Suprapubic skin (tissue), 4 donors: ENCODE data around the gene GHRHR. TPM values are rescaled to one million over a fixed set of nuclear protein-coding genes. Genes with fewer than 3 reads are reported as not detected.

Source experiments
- DNase-seq, 2 donors: peaks; one replicate each; pipeline ENCODE4 v3.0.0-alpha.2; 2019; ENCODE audit warnings: low spot score in 2 of 2
- H3K27ac ChIP-seq: fragments of 200-600 bp; sonication (generic); one replicate; pipeline ENCODE4 v1.5.1; 2019
- H3K27me3 ChIP-seq: fragments of 200-600 bp; sonication (generic); one replicate; pipeline ENCODE4 v1.5.1; 2019
- H3K36me3 ChIP-seq: fragments of 200-600 bp; sonication (generic); one replicate; pipeline ENCODE4 v1.5.1; 2019
- H3K4me1 ChIP-seq: fragments of 200-600 bp; sonication (generic); one replicate; pipeline ENCODE4 v1.5.1; 2019
- H3K4me3 ChIP-seq: fragments of 200-600 bp; sonication (generic); one replicate; pipeline ENCODE4 v1.5.1; 2019; ENCODE audit warnings: mild to moderate bottlenecking
- H3K9me3 ChIP-seq: fragments of 200-600 bp; sonication (generic); one replicate; pipeline ENCODE4 v1.5.1; 2019
- CTCF ChIP-seq, 2 donors: fragments of 200-600 bp in 1 of 2; fragments of 450-650 bp in 1 of 2; sonication (generic) in 1 of 2; IDR thresholded peaks; one replicate each; pipeline ENCODE4 v1.5.1; 2016 to 2019; ENCODE audit warnings: antibody characterized with exemption in 2 of 2, mild to moderate bottlenecking in 1 of 2, moderate library complexity in 1 of 2
- EP300 ChIP-seq: sonication (generic); formaldehyde crosslinking; IDR thresholded peaks from one replicate; pipeline ENCODE4 v1.6.1; 2017; ENCODE audit warnings: antibody characterized with exemption
- POLR2A ChIP-seq, 2 donors: fragments of 450-650 bp; IDR thresholded peaks; one replicate each; pipeline ENCODE4 v1.6.1; 2017; ENCODE audit warnings: antibody characterized with exemption in 2 of 2, mild to moderate bottlenecking in 2 of 2, moderate library complexity in 2 of 2
- POLR2AphosphoS5 ChIP-seq, 3 donors: sonication (generic); formaldehyde crosslinking; IDR thresholded peaks; one replicate each; pipeline ENCODE4 v1.6.1; 2017; ENCODE audit warnings: antibody characterized with exemption in 3 of 3
- WGBS: methylation state at CpG from one replicate; pipeline ENCODE4 v1.1.5; 2018; 5-methylcytosine and 5-hydroxymethylcytosine counted together
- total RNA-seq, 4 donors: library from RNA; depleted of rRNA; stranded (reverse); fragments of >200 nt; gene quantifications; one replicate each; pipeline ENCODE4 v1.1.0, GENCODE V29; 2016

Gene GHRHR
- total RNA-seq, 4 donors from 2014 or later, result 1.5 TPM; not detected in 3

- no peaks in the 10 kb centered on the region for H3K9me3 ChIP-seq
- no peaks in the 10 kb centered on the region for H3K36me3 ChIP-seq
- H3K27ac ChIP-seq, result no peak overlapping the region
- TF ChIP-seq POLR2AphosphoS5 (IDR thresholded peaks at IDR 0.05) (no peak), CTCF (IDR thresholded peaks at IDR 0.05) (no peak), POLR2A (IDR thresholded peaks at IDR 0.05) (no peak), EP300 (no peak)
- DNase-seq, result no peak
- no peak overlapping the region for H3K4me3 ChIP-seq
- peaks cover 18% of the 10 kb centered on the region for H3K4me1 ChIP-seq
- no peaks in the 10 kb centered on the region for H3K27me3 ChIP-seq
- 81% methylated on average over 7 of the region's 7 CpGs for WGBS
Measured at GRCh38 chr7:30995536-30995935, 31.8 kb downstream of the GHRHR start.

- H3K4me3 ChIP-seq, result no peak overlapping the region
- peaks cover 18% of the 10 kb centered on the region for H3K4me1 ChIP-seq
- 60% methylated on average over 6 of the region's 6 CpGs for WGBS
- no peaks in the 10 kb centered on the region for H3K27me3 ChIP-seq
- no peak overlapping the region for H3K27ac ChIP-seq
- H3K9me3 ChIP-seq, result no peaks in the 10 kb centered on the region
- H3K36me3 ChIP-seq, result no peaks in the 10 kb centered on the region
- no peak for DNase-seq
- TF ChIP-seq CTCF (IDR thresholded peaks at IDR 0.05), result no peak
- no peak for TF ChIP-seq POLR2AphosphoS5 (IDR thresholded peaks at IDR 0.05)
- TF ChIP-seq POLR2A (IDR thresholded peaks at IDR 0.05), result no peak
- no peak for TF ChIP-seq EP300
Measured at GRCh38 chr7:30996256-30996655, 32.5 kb downstream of the GHRHR start.

GRCh38 chr7:30996883-30997282 lies 33.1 kb downstream of the GHRHR start:
- Histone ChIP-seq H3K4me3 (no peak overlapping the region), H3K4me1 (peaks cover 18% of the 10 kb centered on the region), H3K36me3 (no peaks in the 10 kb centered on the region), H3K9me3 (no peaks in the 10 kb centered on the region), H3K27ac (no peak overlapping the region), H3K27me3 (no peaks in the 10 kb centered on the region)
- DNase-seq, result no peak
- WGBS, result 79% methylated on average over 5 of the region's 5 CpGs
- TF ChIP-seq POLR2AphosphoS5 (IDR thresholded peaks at IDR 0.05) (no peak), EP300 (no peak), POLR2A (IDR thresholded peaks at IDR 0.05) (no peak), CTCF (IDR thresholded peaks at IDR 0.05) (no peak)

GRCh38 chr7:30997316-30997715 lies 33.6 kb downstream of the GHRHR start:
- no peak overlapping the region for H3K4me3 ChIP-seq
- 77% methylated on average over 7 of the region's 7 CpGs for WGBS
- H3K27me3 ChIP-seq, result no peaks in the 10 kb centered on the region
- TF ChIP-seq EP300, result no peak
- no peak for TF ChIP-seq POLR2AphosphoS5 (IDR thresholded peaks at IDR 0.05)
- no peak for TF ChIP-seq POLR2A (IDR thresholded peaks at IDR 0.05)
- no peak for DNase-seq
- H3K36me3 ChIP-seq, result no peaks in the 10 kb centered on the region
- no peak overlapping the region for H3K27ac ChIP-seq
- peaks cover 18% of the 10 kb centered on the region for H3K4me1 ChIP-seq
- no peaks in the 10 kb centered on the region for H3K9me3 ChIP-seq

- no peaks in the 10 kb centered on the region for H3K27me3 ChIP-seq
- no peaks in the 10 kb centered on the region for H3K9me3 ChIP-seq
- H3K36me3 ChIP-seq, result no peaks in the 10 kb centered on the region
- no peak for DNase-seq
- no peak overlapping the region for H3K27ac ChIP-seq
- 75% methylated on average over 4 of the region's 10 CpGs for WGBS
- H3K4me1 ChIP-seq, result peaks cover 10% of the 10 kb centered on the region
- H3K4me3 ChIP-seq, result no peak overlapping the region
- TF ChIP-seq POLR2A (IDR thresholded peaks at IDR 0.05) (no peak), EP300 (no peak)
Measured at GRCh38 chr7:30998180-30998579, 34.4 kb downstream of the GHRHR start.

- 73% methylated on average over 9 of the region's 9 CpGs for WGBS
- DNase-seq, result no peak
- H3K27ac ChIP-seq, result no peak overlapping the region
- TF ChIP-seq POLR2A (IDR thresholded peaks at IDR 0.05) (no peak), POLR2AphosphoS5 (IDR thresholded peaks at IDR 0.05) (no peak), EP300 (no peak)
- peaks cover 7% of the 10 kb centered on the region for H3K4me1 ChIP-seq
- H3K27me3 ChIP-seq, result no peaks in the 10 kb centered on the region
- no peaks in the 10 kb centered on the region for H3K9me3 ChIP-seq
- H3K4me3 ChIP-seq, result no peak overlapping the region
- H3K36me3 ChIP-seq, result no peaks in the 10 kb centered on the region
Measured at GRCh38 chr7:31000161-31000693, 36.5 kb downstream of the GHRHR start.

GRCh38 chr7:31000779-31001178 lies 37.0 kb downstream of the GHRHR start:
- 79% methylated on average over 5 of the region's 5 CpGs for WGBS
- Histone ChIP-seq H3K4me1 (peaks cover 7% of the 10 kb centered on the region), H3K27ac (no peak overlapping the region), H3K9me3 (no peaks in the 10 kb centered on the region), H3K4me3 (no peak overlapping the region), H3K27me3 (no peaks in the 10 kb centered on the region), H3K36me3 (no peaks in the 10 kb centered on the region)
- DNase-seq, result no peak
- TF ChIP-seq POLR2AphosphoS5 (IDR thresholded peaks at IDR 0.05), result no peak
